Activated T-cell treated with anti-CD3 and anti-CD28 coated beads, Interleukin-2, amount 50 U/mL, for 4 hours (primary cell): ENCODE measurements around the gene PMM1. TPM values are rescaled to one million over a fixed set of nuclear protein-coding genes. Genes with fewer than 3 reads are reported as not detected.
"Not testable (repeated sequence)": the region's sequence is repeated elsewhere in the genome, so short reads cannot be mapped to it uniquely, and the experiment has no call there.

Experiments
- ATAC-seq, 2 donors: fragments of 200-7000 bp; cut with Tn5 transposase; one replicate each; pipeline ENCODE4 v1.10.0; 2021
- DNase-seq: peaks from one replicate; pipeline ENCODE4 v3.0.0-alpha.2; 2020
- H3K27me3 Mint-ChIP-seq: one replicate; pipeline ENCODE4 v1.8.0; 2021; ENCODE audit warnings: low read depth, mixed read lengths
- H3K36me3 Mint-ChIP-seq: one replicate; pipeline ENCODE4 v1.8.0; 2022; ENCODE audit warnings: mixed read lengths; ENCODE audit not compliant: insufficient read depth
- H3K4me1 Mint-ChIP-seq: one replicate; pipeline ENCODE4 v1.8.0; 2021; ENCODE audit warnings: low read depth, mixed read lengths
- H3K4me3 Mint-ChIP-seq: one replicate; pipeline ENCODE4 v1.8.0; 2021; ENCODE audit warnings: mild to moderate bottlenecking, moderate library complexity, mixed read lengths
- H3K9me3 Mint-ChIP-seq: one replicate; pipeline ENCODE4 v1.8.0; 2021; ENCODE audit warnings: mixed read lengths
- total RNA-seq, 3 donors: library from RNA; stranded (reverse); gene quantifications; one replicate each; pipeline ENCODE4 v1.2.1, GENCODE V29; 2021

Gene PMM1
- total RNA-seq, 3 donors from 2014 or later = 17.1 to 19.7 (median 18.4) TPM

- Mint-ChIP-seq H3K4me3 (no peak overlapping the region), H3K36me3 (no peaks in the 10 kb centered on the region), H3K9me3 (no peaks in the 10 kb centered on the region), H3K4me1 (no peaks in the 10 kb centered on the region), H3K27me3 (peaks cover 20% of the 10 kb centered on the region)
- no peak for ATAC-seq
- no peak for DNase-seq
Measured at GRCh38 chr22:41563051-41563711, 26.5 kb downstream of the PMM1 start.

DNA sequence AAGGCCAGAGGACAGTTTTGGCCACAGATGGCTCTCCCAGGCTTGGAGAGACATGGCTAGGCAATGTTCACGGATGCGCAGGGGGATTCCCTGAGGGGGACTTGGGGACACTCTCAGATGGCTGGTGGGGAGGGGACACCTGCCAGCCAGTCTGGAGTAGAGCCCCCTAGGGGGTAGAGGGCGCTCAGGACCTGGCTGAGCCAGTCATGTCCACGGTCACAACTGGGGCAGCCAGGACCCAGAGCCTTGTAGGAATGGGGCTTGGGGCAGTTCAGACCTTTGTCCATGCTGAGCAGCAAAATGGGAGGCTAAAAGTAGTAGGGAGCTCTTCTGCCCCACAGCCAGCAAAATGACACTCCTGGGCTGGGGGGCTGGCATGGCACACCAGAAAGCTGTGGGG is 27.2 kb downstream of the PMM1 start:
- Mint-ChIP-seq H3K36me3 (no peaks in the 10 kb centered on the region), H3K4me3 (no peak overlapping the region), H3K27me3 (peaks cover 23% of the 10 kb centered on the region), H3K4me1 (no peaks in the 10 kb centered on the region), H3K9me3 (no peaks in the 10 kb centered on the region)
- no peak for ATAC-seq
- DNase-seq = no peak

DNA sequence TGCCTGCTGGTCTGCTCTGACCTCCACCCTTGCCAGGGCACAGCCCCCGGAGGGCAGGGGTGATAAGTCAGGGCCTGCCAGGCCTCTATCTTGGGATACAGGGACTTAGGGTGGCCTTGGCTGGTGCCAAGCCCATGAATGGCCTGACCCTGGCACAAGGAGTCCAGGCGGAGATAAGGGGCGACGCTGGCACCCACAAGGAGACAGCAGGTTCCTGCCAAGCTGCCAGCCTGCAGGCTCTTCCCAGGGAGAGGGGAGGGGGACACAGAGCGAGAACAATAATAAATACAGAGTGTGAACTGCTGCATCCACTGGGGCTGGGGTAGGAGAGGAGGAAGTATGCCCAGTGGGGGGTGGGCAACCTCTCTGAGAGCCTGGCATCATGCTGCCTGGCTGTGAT is 27.9 kb downstream of the PMM1 start:
- Mint-ChIP-seq H3K36me3 (no peaks in the 10 kb centered on the region), H3K27me3 (peaks cover 26% of the 10 kb centered on the region), H3K4me3 (no peak overlapping the region), H3K4me1 (no peaks in the 10 kb centered on the region), H3K9me3 (no peaks in the 10 kb centered on the region)
- ATAC-seq (no peak), DNase-seq (no peak)

DNA sequence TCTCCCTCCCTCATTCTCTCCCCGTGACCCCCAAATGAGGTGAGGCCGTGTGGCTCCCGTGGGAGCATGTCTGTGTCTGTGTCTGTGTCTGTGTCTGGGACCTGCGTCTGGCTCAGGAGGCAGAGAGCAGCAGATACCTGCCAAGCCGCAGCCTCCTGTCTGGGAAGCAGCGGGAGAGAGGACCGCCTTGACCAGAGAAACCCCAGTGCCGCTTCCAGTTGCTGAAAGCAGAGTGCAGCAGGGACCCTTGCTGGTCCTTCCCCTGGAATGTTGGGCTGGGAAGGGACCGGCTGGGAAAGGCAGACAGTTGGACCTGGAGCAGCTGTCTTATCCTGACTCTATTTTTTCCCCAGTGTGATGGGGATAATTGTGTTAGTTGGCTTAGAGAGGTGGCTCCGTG is 28.3 kb downstream of the PMM1 start:
- Mint-ChIP-seq H3K4me3 (no peak overlapping the region), H3K9me3 (no peaks in the 10 kb centered on the region), H3K27me3 (peaks cover 29% of the 10 kb centered on the region), H3K4me1 (peaks cover 1% of the 10 kb centered on the region), H3K36me3 (no peaks in the 10 kb centered on the region)
- DNase-seq (no peak), ATAC-seq (no peak)

DNA sequence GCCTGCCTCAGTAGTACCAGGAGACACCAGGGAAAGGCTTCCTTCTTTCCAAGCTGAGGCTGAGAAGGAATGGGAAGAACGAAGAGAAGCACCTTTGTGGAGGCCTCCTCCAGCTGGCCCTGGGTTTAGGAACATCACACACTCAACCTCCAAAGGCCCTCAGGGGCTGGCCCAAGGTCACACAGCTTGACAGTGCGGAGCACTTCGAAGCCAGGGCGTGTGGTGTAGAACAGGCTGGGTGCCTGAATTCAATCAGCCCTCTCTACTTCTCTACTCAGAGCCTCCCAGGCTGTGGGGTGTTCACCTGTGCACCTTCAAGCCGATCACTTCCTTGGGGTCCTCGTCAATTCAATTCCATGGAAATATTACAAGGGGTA is 29.6 kb downstream of the PMM1 start:
- Mint-ChIP-seq H3K36me3 (no peaks in the 10 kb centered on the region), H3K27me3 (peaks cover 35% of the 10 kb centered on the region), H3K9me3 (no peaks in the 10 kb centered on the region), H3K4me3 (no peak overlapping the region), H3K4me1 (peaks cover 2% of the 10 kb centered on the region)
- no peak for DNase-seq
- no peak for ATAC-seq

DNA sequence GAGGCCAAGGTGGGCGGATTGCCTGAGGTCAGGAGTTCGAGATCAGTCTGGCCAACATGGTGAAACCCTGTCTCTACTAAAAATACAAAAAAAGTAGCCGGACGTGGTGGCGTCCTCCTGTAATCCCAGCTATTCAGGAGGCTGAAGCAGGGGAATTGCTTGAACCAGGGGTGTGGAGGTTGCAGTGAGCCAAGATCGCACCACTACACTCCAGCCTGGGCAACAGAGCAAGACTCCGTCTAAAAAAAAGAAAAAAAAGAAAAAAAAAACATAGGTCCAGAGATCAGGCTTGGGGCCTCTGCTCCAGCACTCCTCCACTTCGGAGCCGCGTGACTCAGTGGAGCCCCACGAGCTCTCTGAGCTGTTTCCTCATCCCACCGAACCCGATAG is 31.4 kb downstream of the PMM1 start:
- H3K4me1 Mint-ChIP-seq, DNase-seq, ATAC-seq, H3K36me3 Mint-ChIP-seq, H3K9me3 Mint-ChIP-seq, H3K4me3 Mint-ChIP-seq: not testable (repeated sequence)
- H3K27me3 Mint-ChIP-seq = peaks cover 35% of the 10 kb centered on the region

DNA sequence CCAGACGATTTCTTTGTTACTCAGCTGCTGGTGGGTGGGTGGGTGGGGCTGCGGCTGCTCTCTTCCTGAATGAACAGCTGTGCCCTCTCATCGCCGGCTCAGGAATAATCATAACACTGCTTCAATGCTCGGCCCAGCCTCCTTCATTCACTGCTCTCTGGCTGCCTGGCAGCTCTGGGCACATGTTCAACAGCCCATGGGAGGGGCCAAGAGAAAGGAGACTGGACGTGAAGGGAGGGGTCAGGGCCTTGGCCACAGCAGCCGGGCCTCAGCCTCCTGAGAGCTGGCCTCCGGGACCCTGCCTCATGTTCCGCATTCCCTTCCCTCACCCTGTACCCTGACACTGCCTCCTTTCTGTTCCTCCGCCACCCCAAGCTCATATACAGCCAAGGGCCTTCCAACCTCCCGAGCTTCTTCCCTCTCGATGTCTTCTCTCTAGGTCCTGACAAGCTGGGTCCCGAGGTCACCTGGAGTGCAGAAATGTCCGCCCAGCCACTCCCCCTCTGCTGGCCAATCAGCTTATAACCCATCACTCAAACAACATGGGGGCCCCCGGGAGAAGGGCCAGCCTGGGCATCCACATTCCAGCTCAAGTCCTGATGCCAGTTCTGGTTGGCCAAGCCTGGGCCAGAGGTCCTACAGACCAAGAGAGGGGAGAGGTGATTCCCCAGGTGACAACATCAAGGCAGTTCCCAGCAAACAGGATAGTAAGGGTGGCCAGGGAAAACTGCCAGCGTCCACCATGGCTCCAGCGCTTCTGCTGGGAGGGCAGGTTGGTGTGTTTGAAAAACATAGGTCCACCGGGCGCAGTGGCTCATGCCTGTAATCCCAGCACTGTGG is 32.0 kb downstream of the PMM1 start:
- Mint-ChIP-seq H3K4me1 (peaks cover 2% of the 10 kb centered on the region), H3K4me3 (no peak overlapping the region), H3K9me3 (no peaks in the 10 kb centered on the region), H3K27me3 (peaks cover 35% of the 10 kb centered on the region), H3K36me3 (no peaks in the 10 kb centered on the region)
- peak; percentile 51 to 74 for ATAC-seq
- DNase-seq = no peak

GRCh38 chr22:41556561-41556960 is 33.1 kb downstream of the PMM1 start:
- no peak overlapping the region for H3K4me3 Mint-ChIP-seq
- H3K27me3 Mint-ChIP-seq = peaks cover 35% of the 10 kb centered on the region
- no peak for DNase-seq
- ATAC-seq = no peak
- H3K4me1 Mint-ChIP-seq = peaks cover 2% of the 10 kb centered on the region
- no peaks in the 10 kb centered on the region for H3K36me3 Mint-ChIP-seq
- no peaks in the 10 kb centered on the region for H3K9me3 Mint-ChIP-seq

DNA sequence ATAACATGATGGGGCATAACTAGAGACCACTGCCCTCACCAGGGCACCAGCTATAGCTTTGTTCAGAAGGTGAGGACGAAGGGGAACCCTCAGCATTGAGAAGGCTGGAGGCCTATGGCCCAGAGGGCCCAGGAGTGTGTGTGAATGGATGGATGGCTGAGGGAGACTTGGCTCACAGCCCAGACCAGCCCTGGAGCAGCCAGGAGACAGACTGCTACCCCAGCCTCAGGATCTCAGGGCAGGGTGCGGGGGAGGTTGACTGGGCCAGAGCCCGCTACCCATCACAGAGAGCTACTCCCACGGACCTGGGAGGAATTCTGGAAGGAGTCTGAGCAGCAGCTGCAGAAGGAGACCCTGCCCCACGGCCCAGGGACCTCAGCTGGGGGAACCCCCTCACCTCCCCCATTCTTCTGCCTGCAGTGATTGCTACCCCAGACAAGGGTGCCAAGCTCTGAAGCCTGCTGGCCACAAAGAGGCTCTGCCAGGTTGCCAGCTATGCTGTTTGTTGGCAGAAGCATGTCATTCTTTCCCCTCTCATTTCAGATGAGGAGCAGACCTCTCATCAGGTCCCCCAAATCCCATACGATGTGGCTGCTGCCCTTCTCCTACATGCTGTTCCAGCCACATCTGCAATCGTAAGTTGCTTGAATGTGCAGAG is 34.2 kb downstream of the PMM1 start:
- H3K9me3 Mint-ChIP-seq = no peaks in the 10 kb centered on the region
- H3K27me3 Mint-ChIP-seq = peaks cover 25% of the 10 kb centered on the region
- H3K4me3 Mint-ChIP-seq = no peak overlapping the region
- ATAC-seq = no peak
- peaks cover 2% of the 10 kb centered on the region for H3K4me1 Mint-ChIP-seq
- H3K36me3 Mint-ChIP-seq = no peaks in the 10 kb centered on the region
- no peak for DNase-seq

- Mint-ChIP-seq H3K27me3 (peaks cover 11% of the 10 kb centered on the region), H3K9me3 (no peaks in the 10 kb centered on the region)
- no peak for ATAC-seq
Measured at GRCh38 chr22:41551877-41552582, 37.6 kb downstream of the PMM1 start.

DNA sequence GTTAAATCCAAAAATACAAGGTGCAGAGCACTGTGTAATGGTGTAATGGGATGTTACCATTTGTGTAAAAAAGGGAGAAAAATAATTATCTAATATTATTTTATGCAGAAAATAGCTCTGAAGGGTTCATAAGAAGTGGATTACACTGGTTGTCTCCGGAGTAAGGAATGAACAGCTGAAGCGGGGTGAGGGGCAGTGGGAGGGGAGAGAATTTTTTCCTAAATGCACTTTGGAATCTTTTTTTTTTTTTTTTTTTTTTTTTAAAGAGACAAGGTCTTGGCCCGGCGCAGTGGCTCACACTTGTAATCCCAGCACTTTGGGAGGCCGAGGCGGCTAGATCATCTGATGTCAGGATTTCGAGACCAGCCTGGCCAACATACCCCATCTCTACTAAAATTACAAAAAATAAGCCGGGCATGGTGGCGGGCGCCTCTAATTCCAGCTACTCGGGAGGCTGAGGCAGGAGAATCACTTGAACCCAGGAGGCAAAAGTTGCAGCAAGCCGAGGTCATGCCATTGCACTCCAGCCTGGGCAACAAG is 38.6 kb downstream of the PMM1 start:
- Mint-ChIP-seq H3K27me3 (peaks cover 3% of the 10 kb centered on the region), H3K9me3 (no peaks in the 10 kb centered on the region), H3K36me3 (no peaks in the 10 kb centered on the region), H3K4me1 (no peaks in the 10 kb centered on the region), H3K4me3 (no peak overlapping the region)
- DNase-seq (no peak), ATAC-seq (no peak)

More at GRCh38 chr22:41551877-41552582, 37.6 kb downstream of the PMM1 start:
- H3K4me1 Mint-ChIP-seq = peaks cover 2% of the 10 kb centered on the region
- H3K36me3 Mint-ChIP-seq = no peaks in the 10 kb centered on the region
- DNase-seq = no peak
- no peak overlapping the region for H3K4me3 Mint-ChIP-seq

DNA sequence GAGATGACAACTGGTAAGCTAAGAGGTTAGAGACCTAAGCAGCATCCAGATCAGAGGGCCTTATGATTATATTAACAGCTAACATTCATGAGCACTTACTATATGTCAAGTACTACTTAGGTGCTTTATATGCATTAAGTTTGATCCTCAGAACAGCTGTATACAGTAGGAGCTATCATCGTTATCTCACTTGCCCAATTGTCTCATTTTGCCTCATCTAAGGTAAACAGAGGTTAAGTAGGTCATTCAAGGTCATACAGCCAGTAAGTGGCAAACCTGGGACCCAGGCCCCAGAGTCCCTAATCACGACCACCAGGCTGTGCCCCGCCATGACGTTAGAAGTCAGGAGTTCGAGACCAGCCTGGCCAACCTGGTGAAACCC is 40.8 kb downstream of the PMM1 start:
- no peak for ATAC-seq
- no peaks in the 10 kb centered on the region for H3K9me3 Mint-ChIP-seq
- no peak overlapping the region for H3K4me3 Mint-ChIP-seq
- H3K36me3 Mint-ChIP-seq = no peaks in the 10 kb centered on the region
- peaks cover 8% of the 10 kb centered on the region for H3K4me1 Mint-ChIP-seq
- H3K27me3 Mint-ChIP-seq = no peaks in the 10 kb centered on the region
- no peak for DNase-seq

- DNase-seq (no peak), ATAC-seq (no peak)
- Mint-ChIP-seq H3K9me3 (no peaks in the 10 kb centered on the region), H3K27me3 (no peaks in the 10 kb centered on the region), H3K4me1 (peaks cover 28% of the 10 kb centered on the region), H3K4me3 (peak overlapping the region; percentile 95), H3K36me3 (peaks cover 11% of the 10 kb centered on the region)
Measured at GRCh38 chr22:41544671-41545476, 44.8 kb downstream of the PMM1 start.
